Keratinocyte (primary cell): Measurements from ENCODE around the gene FOXK1. TPM values are rescaled to one million over a fixed set of nuclear protein-coding genes. Genes with fewer than 3 reads are reported as not detected.

ENCODE experiments used
- DNase-seq: peaks from one replicate; pipeline ENCODE4 v3.0.0-alpha.2; 2011; ENCODE audit warnings: low read depth, missing footprints, low spot score
- FAIRE-seq: peaks from 2 replicates; lab custom pipeline; 2011; peaks lifted over from hg19 to GRCh38; lab: Jason Lieb, UNC
- H2AFZ ChIP-seq: 2 replicates; pipeline ENCODE4 v1.6.0; 2012; ENCODE audit warnings: low read length, control low read depth, inconsistent platforms; ENCODE audit not compliant: control insufficient read depth
- H3K27ac ChIP-seq: 2 replicates; pipeline ENCODE4 v1.5.1; 2011; ENCODE audit warnings: low read length; ENCODE audit not compliant: control insufficient read depth, insufficient read depth
- H3K27me3 ChIP-seq: 3 replicates; pipeline ENCODE4 v1.6.0; 2011; ENCODE audit warnings: low read length; ENCODE audit not compliant: control insufficient read depth, insufficient read depth; ENCODE audit errors: extremely low read depth
- H3K36me3 ChIP-seq, 2 experiments: 2 replicates in 1 of 2; 3 replicates in 1 of 2; pipeline ENCODE4 v1.5.1; 2011; ENCODE audit warnings: low read length in 2 of 2, mild to moderate bottlenecking in 1 of 2; ENCODE audit not compliant: control insufficient read depth in 2 of 2, insufficient read depth in 2 of 2; ENCODE audit errors: extremely low read depth in 1 of 2
- H3K4me1 ChIP-seq: 3 replicates; pipeline ENCODE4 v1.5.1; 2011; ENCODE audit warnings: low read length; ENCODE audit not compliant: control insufficient read depth, insufficient read depth; ENCODE audit errors: extremely low read depth
- H3K4me2 ChIP-seq: 3 replicates; pipeline ENCODE4 v1.6.0; 2011; ENCODE audit warnings: low read depth, low read length; ENCODE audit not compliant: control insufficient read depth, insufficient read depth; ENCODE audit errors: extremely low read depth
- H3K4me3 ChIP-seq, 3 experiments: fragments of 200-600 bp in 1 of 3; sonication (generic) in 1 of 3; 2 replicates in 2 of 3; 3 replicates in 1 of 3; pipeline ENCODE4 v1.5.1; 2011 to 2016; ENCODE audit warnings: low read length in 3 of 3, mild to moderate bottlenecking in 3 of 3, control low read depth in 2 of 3, inconsistent platforms in 1 of 3, low read depth in 1 of 3, mixed read lengths in 1 of 3, mixed run types in 1 of 3, moderate library complexity in 1 of 3; ENCODE audit not compliant: control insufficient read depth in 2 of 3, insufficient read depth in 2 of 3; ENCODE audit errors: extremely low read depth in 1 of 3
- H3K79me2 ChIP-seq: 2 replicates; pipeline ENCODE4 v1.6.0; 2012; ENCODE audit warnings: low read length; ENCODE audit not compliant: control insufficient read depth, insufficient read depth
- H3K9ac ChIP-seq: 3 replicates; pipeline ENCODE4 v1.6.0; 2011; ENCODE audit warnings: low read length; ENCODE audit not compliant: control insufficient read depth, insufficient read depth; ENCODE audit errors: extremely low read depth
- H3K9me1 ChIP-seq: 3 replicates; pipeline ENCODE4 v1.6.0; 2011; ENCODE audit warnings: low read length; ENCODE audit not compliant: control insufficient read depth, insufficient read depth; ENCODE audit errors: extremely low read depth
- H3K9me3 ChIP-seq: 2 replicates; pipeline ENCODE4 v1.5.1; 2012; ENCODE audit warnings: low read depth, low read length; ENCODE audit not compliant: control insufficient read depth
- H4K20me1 ChIP-seq: 3 replicates; pipeline ENCODE4 v1.6.0; 2011; ENCODE audit warnings: low read length; ENCODE audit not compliant: control insufficient read depth, insufficient read depth; ENCODE audit errors: extremely low read depth
- EZH2 ChIP-seq: IDR thresholded peaks from one replicate; pipeline ENCODE4 v1.6.1; 2012; ENCODE audit warnings: inconsistent platforms, mild to moderate bottlenecking, low read length, moderate library complexity
- dilution Hi-C: fragments of 300-500 bp; cut with MboI; formaldehyde crosslinking; loops from one replicate; pipeline ENCODE4 v1.7.0; 2020; ENCODE audit warnings: low sequenced_read_pairs; ENCODE audit not compliant: extremely low pct_ligation_motif_present
- polyA plus RNA-seq, 5 experiments: library from polyadenylated mRNA; depleted of rRNA in 3 of 5; stranded (reverse) in 3 of 5; stranded (forward) in 1 of 5; unstranded in 1 of 5; fragments of >200 nt; gene quantifications; 1 replicate in 1 of 5; 2 replicates in 3 of 5; 3 replicates in 1 of 5; pipeline versions ENCODE4 v1.2.1 to v1.2.3, GENCODE V29; 2011 to 2012; ENCODE audit warnings: missing spikeins in 2 of 5, low read depth in 1 of 5, low replicate concordance in 1 of 5
- TF ChIP-seq, protein P1 (sequence below), 3 experiments: IDR thresholded peaks in 1 of 3; conservative IDR thresholded peaks in 1 of 3; optimal IDR thresholded peaks in 1 of 3; 2 replicates in 2 of 3; 3 replicates in 1 of 3; pipeline versions ENCODE3 to v1.5.1; 2011; ENCODE audit warnings: low read length in 3 of 3, mild to moderate bottlenecking in 3 of 3, moderate library complexity in 2 of 3, control low read depth in 1 of 3, inconsistent platforms in 1 of 3; ENCODE audit not compliant: insufficient read depth in 2 of 3; ENCODE audit errors: extremely low read depth in 1 of 3

The FOXK1 gene
- polyA plus RNA-seq, 1 donor (not counting 4 experiments of a cell fraction or from before 2014, with no cell fraction given) = 4.4 TPM

DNA sequence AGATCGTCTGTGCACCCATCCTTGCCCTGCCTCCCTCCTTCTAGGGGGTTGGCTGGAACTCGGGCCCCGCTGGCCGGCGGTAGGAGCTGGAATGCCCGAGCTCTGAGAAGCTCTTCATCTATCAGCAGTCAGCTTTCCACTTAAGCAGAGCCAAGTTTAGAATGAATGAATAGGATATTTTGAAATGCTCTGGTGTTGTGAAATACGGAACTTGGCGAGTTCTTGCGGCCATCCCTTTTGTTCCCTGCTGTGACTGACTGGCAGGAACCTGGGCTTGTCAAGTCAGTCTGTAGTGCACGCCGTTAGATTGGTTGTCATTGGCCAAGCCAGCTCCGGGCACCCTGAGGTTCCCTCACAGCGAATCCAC is 33.3 kb downstream of the FOXK1 start:
- Histone ChIP-seq H3K27ac (no peak overlapping the region), H3K9ac (no peak overlapping the region), H3K9me3 (no peaks in the 10 kb centered on the region), H2AFZ (no peak overlapping the region), H3K79me2 (peaks cover 92% of the 10 kb centered on the region), H3K4me1 (no peaks in the 10 kb centered on the region), H3K9me1 (no peaks in the 10 kb centered on the region), H3K36me3 (peaks cover 2 to 4% of the 10 kb centered on the region in 2 experiments), H3K4me3 (no peak overlapping the region), H3K27me3 (no peaks in the 10 kb centered on the region), H3K4me2 (no peak overlapping the region), H4K20me1 (peaks cover 5% of the 10 kb centered on the region)
- DNase-seq (no peak), FAIRE-seq (no peak)
- dilution Hi-C loops = no loop called here
- TF ChIP-seq, protein P1, sequence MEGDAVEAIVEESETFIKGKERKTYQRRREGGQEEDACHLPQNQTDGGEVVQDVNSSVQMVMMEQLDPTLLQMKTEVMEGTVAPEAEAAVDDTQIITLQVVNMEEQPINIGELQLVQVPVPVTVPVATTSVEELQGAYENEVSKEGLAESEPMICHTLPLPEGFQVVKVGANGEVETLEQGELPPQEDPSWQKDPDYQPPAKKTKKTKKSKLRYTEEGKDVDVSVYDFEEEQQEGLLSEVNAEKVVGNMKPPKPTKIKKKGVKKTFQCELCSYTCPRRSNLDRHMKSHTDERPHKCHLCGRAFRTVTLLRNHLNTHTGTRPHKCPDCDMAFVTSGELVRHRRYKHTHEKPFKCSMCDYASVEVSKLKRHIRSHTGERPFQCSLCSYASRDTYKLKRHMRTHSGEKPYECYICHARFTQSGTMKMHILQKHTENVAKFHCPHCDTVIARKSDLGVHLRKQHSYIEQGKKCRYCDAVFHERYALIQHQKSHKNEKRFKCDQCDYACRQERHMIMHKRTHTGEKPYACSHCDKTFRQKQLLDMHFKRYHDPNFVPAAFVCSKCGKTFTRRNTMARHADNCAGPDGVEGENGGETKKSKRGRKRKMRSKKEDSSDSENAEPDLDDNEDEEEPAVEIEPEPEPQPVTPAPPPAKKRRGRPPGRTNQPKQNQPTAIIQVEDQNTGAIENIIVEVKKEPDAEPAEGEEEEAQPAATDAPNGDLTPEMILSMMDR (optimal IDR thresholded peaks at IDR 0.05 in 1 of 3, IDR thresholded peaks at IDR 0.05 in 1 of 3, conservative IDR thresholded peaks at IDR 0.05 in 1 of 3; ENCODE audit: extremely low read depth in 1 of 3, insufficient read depth in 2 of 3, low read length in 3 of 3) = no peak
- TF ChIP-seq EZH2 = no peak

DNA sequence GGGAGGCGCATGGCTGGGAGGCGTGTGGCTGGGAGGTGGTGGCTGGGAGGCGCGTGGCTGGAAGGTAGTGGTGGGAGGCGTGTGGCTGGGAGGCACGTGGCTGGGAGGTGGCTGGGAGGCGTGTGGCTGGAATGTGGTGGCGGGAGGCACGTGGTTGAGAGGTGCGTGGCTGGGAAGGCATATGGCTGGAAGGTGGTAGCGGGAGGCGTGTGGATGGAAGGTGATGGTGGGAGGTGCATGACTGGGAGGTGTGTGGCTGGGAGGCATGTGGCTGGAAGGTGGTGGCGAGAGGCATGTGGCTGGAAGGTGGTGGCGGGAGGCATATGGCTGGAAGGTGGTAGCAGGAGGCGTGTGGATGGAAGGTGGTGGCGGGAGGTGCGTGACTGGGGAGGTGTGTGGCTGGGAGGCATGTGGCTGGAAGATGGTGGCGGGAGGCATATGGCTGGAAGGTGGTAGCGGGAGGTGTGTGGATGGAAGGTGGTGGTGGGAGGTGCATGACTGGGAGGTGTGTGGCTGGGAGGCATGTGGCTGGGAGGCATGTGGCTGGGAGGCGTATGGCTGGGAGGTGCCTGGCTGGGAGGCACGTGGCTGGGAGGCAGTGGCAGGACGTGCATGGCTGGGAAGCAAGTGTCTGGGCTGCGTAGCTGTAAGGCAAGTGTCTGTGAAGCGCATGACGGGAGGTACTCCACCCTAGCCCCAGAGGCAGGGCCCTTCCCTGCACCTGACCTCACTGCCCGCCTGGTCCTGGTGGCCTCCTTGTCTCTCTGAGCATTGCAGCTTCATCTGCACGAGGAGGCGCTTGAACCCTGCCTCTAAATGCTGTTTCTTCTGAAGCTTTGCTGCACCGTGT is 35.1 kb downstream of the FOXK1 start:
- no peak for DNase-seq
- no peak overlapping the region for H3K9ac ChIP-seq
- peaks cover 0 to 2% of the 10 kb centered on the region in 2 experiments for H3K36me3 ChIP-seq
- no peaks in the 10 kb centered on the region for H3K9me3 ChIP-seq
- peaks cover 88% of the 10 kb centered on the region for H3K79me2 ChIP-seq
- H3K9me1 ChIP-seq = no peaks in the 10 kb centered on the region
- no peak for FAIRE-seq
- no peak overlapping the region for H3K27ac ChIP-seq
- H3K4me1 ChIP-seq = no peaks in the 10 kb centered on the region
- peaks cover 5% of the 10 kb centered on the region for H4K20me1 ChIP-seq
- H2AFZ ChIP-seq = no peak overlapping the region
- TF ChIP-seq, protein P1 (optimal IDR thresholded peaks at IDR 0.05 in 1 of 3, IDR thresholded peaks at IDR 0.05 in 1 of 3, conservative IDR thresholded peaks at IDR 0.05 in 1 of 3; ENCODE audit: extremely low read depth in 1 of 3, insufficient read depth in 2 of 3, low read length in 3 of 3) = no peak
- TF ChIP-seq EZH2 = no peak
- dilution Hi-C loops = no loop called here
- no peaks in the 10 kb centered on the region for H3K27me3 ChIP-seq
- H3K4me3 ChIP-seq = no peak overlapping the region
- no peak overlapping the region for H3K4me2 ChIP-seq
